GM21423 (cell line): ENCODE measurements around the gene GPR108.

Experiments
- ATAC-seq: cut with Tn5 transposase; IDR thresholded peaks from one replicate; pipeline ENCODE4 v1.9.1; 2021; ENCODE audit warnings: mild to moderate bottlenecking, moderate library complexity; ENCODE audit not compliant: unreplicated experiment

GPR108 gene

DNA sequence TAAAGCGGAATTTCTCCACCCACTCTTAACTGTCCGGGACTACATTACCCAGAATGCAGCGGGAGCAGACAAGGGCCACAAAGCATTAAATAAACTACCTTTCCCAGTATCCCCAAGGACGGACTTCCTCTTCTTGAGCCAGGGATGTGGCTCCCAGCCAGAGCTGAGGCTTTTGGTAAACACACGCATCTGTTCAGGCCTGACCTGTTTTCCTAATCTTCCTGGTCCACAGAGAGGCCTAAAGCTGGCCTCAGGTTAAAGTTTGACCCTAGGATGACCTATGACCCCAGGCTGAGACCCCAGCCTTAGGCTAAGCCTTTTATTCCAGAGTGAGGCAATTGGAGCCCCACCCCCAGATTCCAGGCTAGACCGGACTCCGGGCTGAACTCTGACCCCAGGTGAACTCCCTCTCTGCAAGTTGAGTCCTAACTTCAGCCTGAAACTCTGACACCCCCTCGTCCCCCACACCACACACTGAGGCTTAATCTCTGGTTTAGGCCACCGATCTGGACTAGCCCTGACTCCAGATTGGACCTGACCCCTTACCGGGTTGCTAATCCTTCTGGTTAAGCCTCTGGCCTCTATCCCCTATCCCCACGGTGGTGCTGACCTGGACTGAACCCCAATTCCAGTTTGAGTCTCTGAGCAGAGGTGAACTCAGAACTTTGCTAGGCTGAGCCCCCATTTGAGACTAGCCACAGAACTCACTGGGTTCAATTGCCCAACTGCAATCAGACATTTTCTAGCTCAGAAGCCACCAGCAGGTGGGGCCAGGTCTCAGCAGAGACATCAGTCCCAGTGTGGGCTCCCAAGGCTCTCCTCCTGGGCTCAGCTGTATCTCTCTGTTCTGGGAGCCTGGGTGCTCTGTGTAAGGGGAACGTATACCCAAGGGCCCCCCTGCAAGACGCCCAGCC, 750 bp upstream of the GPR108 start:
- ATAC-seq, result no peak

DNA sequence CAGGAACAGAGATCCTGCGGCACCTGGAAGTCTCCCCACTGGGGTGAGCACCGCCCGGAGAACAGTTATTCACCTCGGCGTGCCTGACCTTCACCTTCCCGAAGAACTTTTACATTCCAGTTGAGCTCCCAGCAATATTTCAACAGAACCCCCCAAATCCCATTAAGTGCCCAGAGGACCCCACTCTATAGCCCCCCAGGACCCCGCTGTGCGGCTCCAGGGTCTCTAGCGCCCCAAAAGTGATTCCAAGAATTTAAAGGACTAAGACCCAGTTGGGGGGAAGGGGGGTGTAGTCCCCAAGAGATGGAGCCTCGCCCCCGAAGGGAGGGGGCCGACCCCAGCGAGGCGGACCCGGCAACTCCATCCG, 480 bp downstream of the GPR108 start:
- ATAC-seq, result no peak

DNA sequence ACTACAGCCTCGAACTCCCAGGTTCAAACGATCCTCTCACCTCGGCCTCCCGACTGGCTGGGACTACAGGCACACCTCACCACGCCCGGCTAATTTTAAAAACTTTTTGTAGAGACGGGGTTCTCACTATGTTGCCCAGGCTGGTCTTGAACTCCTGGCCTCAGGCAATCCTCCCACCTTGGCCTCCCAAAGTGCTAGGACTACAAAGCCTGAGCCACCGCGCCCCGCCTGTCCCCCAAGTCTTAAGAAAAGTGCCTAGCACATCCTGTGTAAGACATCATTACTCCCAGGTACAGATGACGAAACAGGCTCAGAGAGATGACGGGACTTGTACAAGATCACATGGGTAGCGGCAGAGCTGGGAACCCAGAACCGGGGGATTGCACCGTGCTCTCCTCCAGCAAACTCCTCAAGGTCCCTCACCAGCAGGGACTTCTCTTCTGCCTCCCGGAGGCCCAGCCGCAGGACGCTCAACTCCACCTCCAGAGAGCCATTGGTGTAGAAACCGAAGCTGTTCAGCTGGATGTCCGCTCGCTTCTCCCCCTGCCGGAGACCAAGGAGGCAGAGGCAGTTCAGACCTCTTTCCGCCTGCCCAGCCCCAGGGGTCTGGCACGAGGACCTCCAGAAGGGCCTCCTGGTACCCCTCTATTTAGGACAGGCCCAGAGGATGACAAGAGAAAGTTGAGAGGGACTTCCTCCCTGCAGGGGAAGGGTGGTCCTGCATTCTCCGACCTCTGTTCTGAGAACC, 1.0 kb downstream of the GPR108 start:
- no peak for ATAC-seq

DNA sequence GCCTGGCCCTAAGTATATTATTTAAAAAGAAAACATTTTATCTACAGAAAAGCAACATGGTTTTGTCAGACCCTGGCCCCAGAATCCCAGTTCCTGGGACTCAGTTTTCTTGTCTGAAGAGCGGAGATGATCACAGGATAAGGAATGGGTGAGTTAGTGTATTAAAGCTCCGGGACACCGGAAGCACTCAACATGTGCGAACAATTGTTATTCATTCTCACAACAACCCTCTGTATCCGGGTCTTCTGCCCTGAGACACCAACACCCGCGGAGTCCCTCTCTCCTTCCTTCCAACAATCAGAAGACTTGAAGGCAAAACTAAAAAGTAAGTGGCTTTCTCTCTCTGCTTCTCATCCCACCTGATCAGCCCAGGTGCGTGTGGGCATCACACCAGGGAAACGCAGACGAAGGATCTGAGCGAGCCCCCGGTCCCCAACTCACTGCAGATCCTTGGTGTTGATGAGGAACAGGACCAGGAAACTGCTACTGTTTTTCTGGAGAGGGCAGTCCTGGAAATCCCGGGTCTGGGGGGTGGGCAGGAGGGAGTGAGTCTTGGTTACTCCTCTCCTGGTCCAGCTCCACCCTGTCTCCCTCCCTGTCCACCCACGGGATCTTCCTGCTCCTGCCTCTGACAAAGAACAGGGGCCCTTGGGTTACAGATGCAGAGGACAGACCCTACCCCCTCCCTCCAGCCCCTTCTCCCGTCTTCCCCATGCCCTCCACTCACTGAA, 2.0 kb downstream of the GPR108 start:
- no peak for ATAC-seq

DNA sequence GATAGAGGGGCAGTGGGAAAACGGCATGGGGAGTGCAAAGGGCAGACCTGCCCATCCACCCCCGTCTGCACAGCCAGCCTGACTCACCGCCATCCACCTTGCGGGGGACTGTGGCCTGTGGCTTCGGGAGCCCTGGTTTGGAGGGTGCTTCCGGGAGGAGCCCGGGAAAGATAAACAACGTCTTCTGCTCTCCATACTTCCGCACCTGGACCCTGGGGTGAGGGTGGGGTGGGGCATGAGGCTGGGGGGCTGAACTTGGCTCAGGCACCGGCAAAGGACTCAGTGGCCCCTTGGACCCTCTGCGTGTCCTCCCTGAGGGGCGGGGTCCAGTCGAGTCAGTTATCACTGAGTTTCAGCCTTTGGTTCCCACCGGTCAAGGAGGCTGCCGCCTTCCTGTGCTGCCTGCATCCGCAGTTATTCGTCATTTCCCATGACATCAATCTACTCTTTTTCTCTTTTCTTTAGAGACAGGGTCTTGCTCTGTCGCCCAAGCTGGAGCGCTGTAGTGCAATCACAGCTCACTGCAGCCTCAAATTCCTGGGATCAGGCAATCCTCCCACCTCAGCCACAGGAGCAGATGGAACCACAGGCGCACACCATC, 3.2 kb downstream of the GPR108 start:
- no peak for ATAC-seq

DNA sequence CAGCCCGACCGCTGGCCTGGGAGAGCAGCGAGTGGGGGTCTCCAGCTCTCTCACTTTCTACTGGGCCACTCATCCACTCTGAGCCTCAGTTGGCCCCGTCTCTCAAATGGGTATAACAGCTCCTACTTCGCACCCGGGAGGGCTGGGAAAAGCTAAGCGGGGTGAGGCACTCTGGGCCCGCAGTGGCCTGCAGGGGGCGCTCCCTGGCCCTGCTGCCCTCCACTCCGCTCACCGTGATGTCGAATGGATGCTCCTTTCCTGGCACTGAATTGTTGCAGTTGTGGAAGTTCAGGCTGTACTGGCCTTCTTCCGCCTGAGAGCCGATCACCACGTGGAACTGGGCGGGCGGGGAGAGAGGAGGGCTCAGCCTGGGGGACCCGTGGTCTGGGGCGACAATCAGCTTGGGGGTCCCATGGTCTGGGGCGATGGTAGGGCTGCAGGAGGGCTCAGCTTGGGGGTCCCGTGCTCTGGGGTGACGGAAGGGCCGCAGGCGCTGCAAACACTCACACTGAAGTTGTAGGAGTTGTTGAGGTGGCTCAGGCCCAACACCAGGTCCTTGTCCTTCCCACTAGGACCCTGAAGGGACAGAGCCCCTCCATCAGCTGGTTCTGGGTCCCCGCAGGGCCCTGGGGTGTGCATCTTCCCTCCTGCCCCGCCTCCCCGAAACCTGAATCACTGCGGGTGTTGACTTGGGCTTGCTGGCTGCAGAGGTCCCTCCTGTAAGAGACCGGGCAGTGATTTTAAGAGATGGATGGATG, 3.9 kb downstream of the GPR108 start:
- ATAC-seq, result no peak

DNA sequence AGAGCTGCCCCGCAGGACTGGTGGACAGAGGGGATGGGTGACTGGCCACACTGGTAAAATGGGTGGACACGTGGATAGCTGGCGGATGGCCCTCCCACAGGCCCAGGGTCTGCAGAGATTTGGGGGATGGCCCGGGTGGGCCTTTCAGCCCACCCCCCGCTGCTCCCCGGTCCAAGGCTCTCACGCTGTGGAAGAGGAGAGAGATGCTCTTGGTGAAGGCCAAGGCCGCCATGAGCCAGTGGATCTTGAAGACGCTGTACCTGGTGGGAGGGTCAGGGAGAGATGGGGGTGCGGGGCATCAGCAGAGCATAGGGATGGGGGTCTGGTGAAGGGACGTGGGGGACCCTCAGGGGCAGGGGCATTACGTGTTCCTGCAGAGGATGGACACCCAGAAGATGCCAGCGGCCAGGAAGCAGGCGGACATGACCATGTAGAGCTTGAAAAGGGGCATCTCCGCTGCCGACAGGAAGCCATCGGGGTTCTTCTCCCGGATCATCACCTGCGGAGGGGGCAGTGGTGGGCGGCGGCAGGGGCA, 4.5 kb downstream of the GPR108 start:
- ATAC-seq, result no peak

DNA sequence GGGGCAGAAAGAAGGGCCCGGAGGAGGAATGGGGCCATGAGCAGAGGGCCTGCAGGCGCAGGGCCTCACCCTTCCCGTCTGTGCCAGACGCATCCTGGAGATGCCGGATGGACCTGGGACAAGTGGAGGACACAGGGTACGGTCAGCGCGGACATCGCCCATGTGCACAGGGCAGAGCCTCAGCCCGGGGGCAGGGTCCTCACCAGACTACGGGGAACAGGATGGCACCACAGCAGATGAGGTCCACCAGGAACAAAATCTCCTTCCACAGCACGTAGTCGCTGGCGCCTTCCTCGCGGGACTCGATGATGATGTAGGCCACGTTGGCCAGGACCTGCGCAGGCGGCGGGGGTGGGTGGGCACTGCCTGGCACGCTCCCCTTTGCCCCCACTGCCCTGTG, 5.6 kb downstream of the GPR108 start:
- ATAC-seq, result no peak

DNA sequence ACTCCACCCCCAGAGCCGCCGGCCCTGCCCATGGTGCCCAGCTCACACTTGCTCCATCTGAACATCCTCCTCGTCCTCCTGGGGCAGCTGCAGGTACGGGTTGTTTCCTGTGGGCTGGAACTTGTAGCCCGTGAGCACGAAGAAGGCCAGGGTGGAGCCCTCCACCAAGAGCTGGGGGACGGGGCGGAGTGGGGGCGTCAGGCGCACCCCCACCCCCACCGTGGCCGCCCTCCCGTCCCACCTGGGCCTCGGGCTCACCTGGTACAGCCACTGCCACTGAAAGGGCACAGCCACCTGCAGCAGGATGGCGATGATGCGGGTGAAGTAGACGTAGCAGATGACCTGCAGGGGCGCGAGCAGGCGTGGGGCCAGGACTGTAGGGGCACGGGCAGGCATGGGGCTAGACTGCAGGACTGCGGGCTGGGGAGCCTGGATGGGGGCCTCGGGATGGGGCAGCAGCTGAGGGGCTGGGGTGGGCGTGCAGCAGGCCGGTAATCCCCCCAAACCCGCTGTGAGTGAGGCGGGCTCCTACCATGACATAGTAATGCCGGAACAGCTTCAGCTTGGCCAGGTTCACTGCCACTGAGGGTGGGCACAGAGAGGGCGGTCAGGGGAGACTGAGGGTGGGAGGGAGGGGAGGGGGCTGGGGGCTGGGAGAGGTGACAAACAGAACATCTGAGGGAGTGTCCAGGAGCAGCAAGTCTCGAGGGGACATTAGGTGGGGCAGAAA, 6.3 kb downstream of the GPR108 start:
- no peak for ATAC-seq

DNA sequence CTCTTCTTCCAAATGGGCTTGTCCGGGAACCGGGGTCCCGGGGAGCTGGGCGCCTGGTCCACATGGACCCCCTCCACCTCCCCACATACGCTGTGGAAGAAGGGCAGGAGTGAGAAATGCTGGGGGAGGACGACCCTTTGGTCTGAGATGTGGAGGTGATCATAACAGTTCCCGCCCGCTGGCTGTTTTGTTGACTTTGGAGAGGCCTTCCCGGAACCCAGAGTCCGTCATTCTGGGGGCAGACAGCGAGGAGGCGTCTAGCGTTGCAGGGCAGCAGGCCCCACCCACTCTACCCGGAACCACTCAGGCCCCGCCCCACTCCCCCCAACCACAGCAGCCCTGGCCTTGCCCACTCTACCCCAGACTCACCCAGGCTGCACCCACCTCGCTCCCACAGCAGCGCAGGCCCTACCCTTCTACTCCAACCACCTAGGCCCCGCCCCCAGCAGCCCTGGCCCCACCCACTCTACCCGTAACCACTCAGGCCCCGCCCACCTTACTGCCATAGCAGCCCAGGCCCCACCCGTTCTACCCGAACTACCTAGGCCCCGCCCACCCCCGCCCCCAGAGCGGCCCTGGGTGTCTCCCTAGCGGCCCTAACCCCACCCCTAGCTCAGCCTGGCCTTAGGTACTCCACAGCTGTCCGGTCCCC, 7.1 kb downstream of the GPR108 start:
- ATAC-seq, result no peak

DNA sequence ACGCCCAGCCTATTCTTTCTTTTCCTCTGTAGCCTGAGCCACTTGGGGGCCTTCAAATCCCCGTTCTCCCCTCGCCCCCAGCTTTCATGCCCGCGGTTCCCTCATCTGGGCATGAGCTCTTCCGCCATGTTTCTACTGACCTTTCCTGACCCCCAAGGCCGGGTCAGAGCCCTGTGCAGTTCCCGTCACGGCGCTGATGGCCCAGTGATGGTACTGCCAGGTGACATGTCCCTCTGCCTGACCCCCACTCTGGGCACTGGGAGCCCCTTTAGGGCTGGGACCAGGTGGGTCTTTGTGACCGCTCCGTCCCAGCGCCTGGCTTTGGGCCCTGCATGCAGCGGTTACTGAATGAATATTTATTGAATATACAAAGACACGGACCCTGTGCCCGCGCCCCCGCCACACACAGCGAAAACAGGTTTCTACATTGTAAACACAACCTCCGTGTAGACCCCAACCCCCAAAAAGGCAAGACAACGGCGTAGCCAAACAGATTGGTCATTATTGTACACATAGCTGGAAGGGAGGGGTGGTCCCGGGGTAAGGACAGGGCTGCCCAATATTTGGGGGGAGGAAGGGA, 7.7 kb downstream of the GPR108 start:
- ATAC-seq, result no peak

DNA sequence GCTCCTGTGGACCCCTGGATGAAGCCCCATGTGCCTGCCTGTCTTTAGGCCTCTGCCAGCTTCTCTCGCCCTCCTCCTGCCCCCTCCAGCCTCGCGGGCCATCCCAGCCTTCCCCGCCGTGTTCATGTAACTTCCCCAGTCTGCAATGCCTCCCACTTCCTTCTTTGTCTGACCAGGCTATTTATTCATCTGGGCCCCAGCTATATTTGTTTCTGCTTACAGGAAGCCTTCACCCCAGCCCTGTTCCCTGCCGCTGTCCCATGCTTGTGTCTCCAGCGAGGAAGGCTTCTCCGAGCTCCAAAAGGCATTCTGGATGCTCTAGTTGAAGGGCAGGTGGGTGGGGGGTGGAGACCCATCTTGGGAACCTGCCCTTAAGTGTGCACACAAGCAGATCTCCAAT, 9.0 kb downstream of the GPR108 start:
- no peak for ATAC-seq

DNA sequence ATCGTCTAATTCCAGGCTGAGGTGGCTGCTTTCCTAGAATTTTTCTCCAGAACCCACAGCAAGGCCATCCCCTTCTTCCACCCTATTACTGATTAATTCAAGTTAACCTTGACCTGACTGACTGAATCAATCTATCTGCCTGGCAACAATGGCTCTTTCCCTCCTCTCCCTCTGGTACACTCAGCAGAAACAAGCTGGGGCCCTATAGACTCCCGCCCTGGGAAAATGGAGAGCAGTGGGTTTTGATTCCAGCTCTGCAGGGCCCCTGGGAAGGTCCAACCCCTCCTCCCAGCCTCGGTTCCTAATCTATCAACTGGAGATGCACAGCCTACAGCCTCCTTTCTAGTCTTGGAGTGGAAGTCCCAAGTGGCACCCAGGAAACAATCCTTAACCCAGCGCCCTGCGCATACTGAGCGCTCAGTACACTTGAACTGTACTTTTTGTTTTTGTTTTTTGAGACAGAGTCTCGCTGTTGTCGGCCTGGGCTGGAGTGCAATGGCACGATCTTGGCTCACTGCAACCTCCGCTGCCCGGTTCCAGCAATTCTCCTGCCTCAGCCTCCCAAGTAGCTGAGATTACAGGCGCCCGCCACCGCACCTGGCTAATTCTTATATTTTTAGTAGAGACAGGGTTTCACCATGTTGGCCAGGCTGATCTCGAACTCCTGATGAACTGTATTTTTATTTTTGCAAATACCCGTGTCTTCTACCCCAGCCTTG, 11.7 kb downstream of the GPR108 start:
- no peak for ATAC-seq

DNA sequence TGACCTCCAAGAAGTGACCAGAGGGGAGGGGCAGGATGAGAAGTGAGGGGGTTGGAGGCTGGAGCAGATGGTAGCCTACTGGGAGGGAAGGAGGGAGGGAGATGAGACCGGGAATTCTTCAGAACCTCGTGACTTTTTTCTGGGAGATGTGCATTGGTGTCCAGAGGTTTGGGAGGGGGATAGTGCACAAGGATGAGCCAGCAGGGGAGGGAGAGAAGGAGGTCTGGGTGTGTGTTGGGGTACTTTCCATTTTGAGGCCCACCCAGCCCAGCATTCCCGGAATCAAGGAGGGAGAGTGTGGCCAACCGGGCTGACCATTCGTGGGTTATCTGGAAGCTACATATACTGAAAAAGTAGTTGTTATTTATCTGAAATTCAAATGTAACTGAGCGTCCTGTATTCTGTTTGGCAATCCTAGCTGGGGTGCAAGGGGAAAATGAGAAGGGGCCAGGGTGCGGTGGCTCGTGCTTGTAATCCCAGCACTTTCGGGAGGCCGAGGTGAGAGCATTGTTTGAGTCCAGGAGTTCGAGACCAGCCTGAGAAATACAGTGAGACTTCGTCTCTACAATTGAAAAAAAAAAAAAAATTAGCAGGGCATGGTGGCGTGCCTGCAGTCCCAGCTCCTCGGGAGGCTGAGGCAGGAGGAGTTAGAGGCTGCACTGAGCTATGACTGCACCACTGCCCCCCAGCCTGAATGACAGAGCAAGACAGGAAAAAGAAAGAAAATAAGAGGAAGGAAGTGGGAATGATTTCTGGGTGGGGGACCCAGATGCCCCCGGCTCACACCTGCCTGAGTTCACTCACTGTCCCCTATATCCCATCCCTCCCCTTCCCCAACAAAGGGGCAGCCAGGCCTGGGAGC, 12.5 kb downstream of the GPR108 start:
- no peak for ATAC-seq

DNA sequence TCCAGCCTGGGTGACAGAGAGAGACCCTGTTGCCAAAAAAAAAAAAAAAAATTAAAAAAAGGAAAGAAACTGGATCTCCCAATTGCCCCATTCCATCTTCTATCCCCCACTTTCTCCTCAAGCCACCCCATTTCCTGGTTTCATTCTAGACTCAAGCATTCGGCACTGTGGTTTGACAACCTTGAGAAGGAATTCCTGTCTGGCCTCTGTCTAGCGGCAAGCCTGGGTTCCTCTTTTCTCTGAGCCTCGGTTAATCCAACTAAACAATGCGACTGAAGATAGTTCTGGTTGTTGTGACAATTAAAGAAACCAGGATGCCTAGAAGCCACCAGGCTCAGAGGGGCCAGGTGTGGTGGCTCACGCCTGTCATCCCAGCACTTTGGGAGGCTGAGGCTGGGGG, 13.6 kb downstream of the GPR108 start:
- ATAC-seq, result no peak

DNA sequence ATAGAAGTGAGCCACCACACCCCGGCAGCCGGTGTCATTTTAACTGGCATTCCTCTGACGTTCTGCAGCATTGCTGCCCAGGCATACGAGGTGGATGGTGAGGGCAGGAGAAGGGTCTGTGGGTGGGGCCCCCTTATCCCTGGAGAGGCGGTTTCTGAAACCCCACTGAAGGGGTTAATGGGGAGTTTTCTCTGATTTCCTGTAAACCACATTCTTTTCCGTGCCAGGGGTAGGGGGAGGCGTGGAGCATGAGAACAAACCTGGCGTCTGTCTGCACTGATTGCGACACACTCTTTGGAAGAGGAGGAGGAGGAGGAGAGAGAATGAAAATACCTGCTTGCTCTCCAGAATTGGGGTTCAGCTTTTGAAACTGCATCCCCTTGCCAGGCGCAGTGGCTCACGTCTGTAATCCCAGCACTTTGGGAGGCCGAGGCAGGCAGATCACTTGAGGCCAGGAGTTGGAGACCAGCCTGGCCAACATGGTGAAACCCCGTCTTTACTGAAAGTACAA, 14.2 kb downstream of the GPR108 start:
- no peak for ATAC-seq

DNA sequence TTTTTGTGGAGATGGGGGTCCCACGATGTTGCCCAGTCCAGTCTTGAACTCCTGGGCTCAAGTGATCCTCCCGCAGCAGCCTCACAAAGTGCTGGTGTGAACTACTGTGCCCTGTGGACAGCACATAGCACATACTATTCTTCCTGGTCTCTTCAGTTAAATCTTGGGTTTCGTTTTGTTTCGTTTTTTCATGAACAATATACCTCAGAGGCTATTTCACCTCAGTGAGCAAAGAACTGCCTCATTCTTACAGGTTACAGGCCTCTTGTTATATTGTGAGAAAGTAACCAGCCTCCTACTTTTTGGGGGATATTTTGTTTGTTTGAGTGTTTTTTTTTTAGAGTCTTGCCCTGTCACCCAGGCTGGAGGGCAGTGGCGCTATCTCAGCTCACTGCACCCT, 15.6 kb downstream of the GPR108 start:
- no peak for ATAC-seq
